Lung (tissue), 12 donors: ENCODE measurements around the gene KRTAP5-6. TPM values are rescaled to one million over a fixed set of nuclear protein-coding genes. Genes with fewer than 3 reads are reported as not detected.

Source experiments
- ATAC-seq: fragments of 200-7000 bp; cut with Tn5 transposase; one replicate; pipeline ENCODE4 v1.9.1; 2020; ENCODE audit warnings: moderate number of reproducible peaks; ENCODE audit not compliant: insufficient read depth, low FRiP score
- DNase-seq, 3 donors: peaks; one replicate each; pipeline ENCODE4 v3.0.0-alpha.2; 2013 to 2017
- H3K27ac ChIP-seq, 2 donors: one replicate each; pipeline ENCODE4 v1.5.1; 2013; ENCODE audit warnings: mild to moderate bottlenecking in 2 of 2, moderate library complexity in 2 of 2, control low read depth in 1 of 2, inconsistent platforms in 1 of 2, low read depth in 1 of 2, low read length in 1 of 2
- H3K27me3 ChIP-seq, 3 donors: one replicate each; pipeline ENCODE4 v1.5.1; 2013; ENCODE audit warnings: low read length in 2 of 3; ENCODE audit not compliant: control insufficient read depth in 3 of 3, insufficient read depth in 3 of 3
- H3K36me3 ChIP-seq, 4 donors: one replicate each; pipeline ENCODE4 v1.5.1; 2013; ENCODE audit warnings: low read length in 4 of 4, mild to moderate bottlenecking in 1 of 4, moderate library complexity in 1 of 4; ENCODE audit not compliant: control insufficient read depth in 4 of 4, insufficient read depth in 4 of 4
- H3K4me1 ChIP-seq, 5 donors: one replicate each; pipeline ENCODE4 v1.5.1; 2013; ENCODE audit warnings: low read length in 5 of 5, mild to moderate bottlenecking in 2 of 5, moderate library complexity in 1 of 5; ENCODE audit not compliant: control insufficient read depth in 5 of 5, insufficient read depth in 5 of 5
- H3K4me3 ChIP-seq: one replicate; pipeline ENCODE4 v1.5.1; 2013; ENCODE audit warnings: mild to moderate bottlenecking, control low read depth, moderate library complexity
- H3K9ac ChIP-seq, 2 donors: one replicate each; pipeline ENCODE4 v1.5.1; 2013; ENCODE audit warnings: low read length in 2 of 2, control low read depth in 1 of 2; ENCODE audit not compliant: insufficient read depth in 1 of 2
- H3K9me3 ChIP-seq, 4 donors: one replicate each; pipeline ENCODE4 v1.5.1; 2013; ENCODE audit warnings: low read length in 3 of 4, mild to moderate bottlenecking in 1 of 4, moderate library complexity in 1 of 4; ENCODE audit not compliant: control insufficient read depth in 4 of 4, insufficient read depth in 3 of 4
- WGBS, 2 donors: extraction: QIAGEN DNeasy Blood & Tissue Kit; methylation state at CpG; one replicate each; pipeline ENCODE4 v1.1.7; 2013; 5-methylcytosine and 5-hydroxymethylcytosine counted together
- polyA plus RNA-seq, 2 donors: library from polyadenylated mRNA; stranded (reverse); fragments of 200-250 nt; gene quantifications; one replicate each; pipeline ENCODE4 v1.2.1, GENCODE V29; 2013
- total RNA-seq, 2 donors: library from RNA; depleted of rRNA in 1 of 2; stranded (reverse); fragments of >200 nt in 1 of 2; gene quantifications; one replicate each; pipeline ENCODE4 v1.2.1, GENCODE V29; 2014 to 2021
- TF ChIP-seq, protein P1 (sequence below): IDR thresholded peaks from 2 replicates; pipeline ENCODE4 v1.5.1; 2012; ENCODE audit warnings: mild to moderate bottlenecking; ENCODE audit errors: control extremely low read depth, extremely low read depth
- donor health status: control.
- donor health status: control.
- donor health status: Bipolar disorder and iron deficiency.
- donor health status: healthy.
- donor health status: DM: yes; HTN: yes; CAD: no.

Gene KRTAP5-6
- total and polyA plus RNA-seq, 4 donors, result not detected

DNA sequence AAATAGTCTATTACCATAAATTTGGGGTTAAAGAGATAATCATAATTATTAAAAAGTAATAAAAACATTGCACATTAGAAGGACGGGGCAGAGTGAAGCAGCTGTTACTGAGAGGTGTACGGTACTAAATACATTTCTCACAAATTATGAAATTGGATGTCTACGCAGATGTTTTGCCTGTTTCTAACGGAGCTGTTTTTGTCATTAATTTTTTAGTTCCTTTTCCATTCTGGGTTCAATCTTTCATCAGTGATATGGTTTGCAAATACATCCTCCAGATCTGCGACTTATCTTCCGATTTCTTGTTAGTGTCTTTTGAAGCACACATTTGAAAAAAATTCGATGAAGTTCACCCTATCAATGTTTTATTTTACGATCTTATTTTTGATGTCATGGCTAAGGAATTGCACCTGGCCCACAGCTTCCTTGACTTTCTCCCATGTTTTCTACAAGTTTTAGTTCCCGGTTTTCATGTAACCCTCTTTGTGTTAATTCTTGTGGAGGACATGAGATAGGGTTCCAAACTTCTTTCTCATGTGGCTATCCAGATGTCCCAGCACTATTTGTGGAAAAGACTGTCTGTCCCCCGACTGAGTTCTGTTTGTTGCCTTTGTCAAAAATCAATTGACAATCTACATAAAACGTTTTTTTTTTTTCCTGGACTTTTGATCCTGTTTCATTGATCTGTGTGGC, 21.3 kb upstream of the KRTAP5-6 start:
- Histone ChIP-seq H3K4me1 (peaks cover 0 to 18% (median 2%) of the 10 kb centered on the region in 5 donors), H3K27me3 (peaks cover 0 to 6% (median 2%) of the 10 kb centered on the region in 3 donors), H3K4me3 (no peak overlapping the region), H3K36me3 (no peaks in the 10 kb centered on the region), H3K9ac (no peak overlapping the region), H3K9me3 (peaks cover 0 to 6% (median 0%) of the 10 kb centered on the region in 4 donors), H3K27ac (no peak overlapping the region)
- DNase-seq (no peak), ATAC-seq (no peak)
- WGBS, 2 donors, result 75 to 86% methylated on average over 11 of the region's 11 CpGs
- TF ChIP-seq, protein P1, sequence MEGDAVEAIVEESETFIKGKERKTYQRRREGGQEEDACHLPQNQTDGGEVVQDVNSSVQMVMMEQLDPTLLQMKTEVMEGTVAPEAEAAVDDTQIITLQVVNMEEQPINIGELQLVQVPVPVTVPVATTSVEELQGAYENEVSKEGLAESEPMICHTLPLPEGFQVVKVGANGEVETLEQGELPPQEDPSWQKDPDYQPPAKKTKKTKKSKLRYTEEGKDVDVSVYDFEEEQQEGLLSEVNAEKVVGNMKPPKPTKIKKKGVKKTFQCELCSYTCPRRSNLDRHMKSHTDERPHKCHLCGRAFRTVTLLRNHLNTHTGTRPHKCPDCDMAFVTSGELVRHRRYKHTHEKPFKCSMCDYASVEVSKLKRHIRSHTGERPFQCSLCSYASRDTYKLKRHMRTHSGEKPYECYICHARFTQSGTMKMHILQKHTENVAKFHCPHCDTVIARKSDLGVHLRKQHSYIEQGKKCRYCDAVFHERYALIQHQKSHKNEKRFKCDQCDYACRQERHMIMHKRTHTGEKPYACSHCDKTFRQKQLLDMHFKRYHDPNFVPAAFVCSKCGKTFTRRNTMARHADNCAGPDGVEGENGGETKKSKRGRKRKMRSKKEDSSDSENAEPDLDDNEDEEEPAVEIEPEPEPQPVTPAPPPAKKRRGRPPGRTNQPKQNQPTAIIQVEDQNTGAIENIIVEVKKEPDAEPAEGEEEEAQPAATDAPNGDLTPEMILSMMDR, result no peak

DNA sequence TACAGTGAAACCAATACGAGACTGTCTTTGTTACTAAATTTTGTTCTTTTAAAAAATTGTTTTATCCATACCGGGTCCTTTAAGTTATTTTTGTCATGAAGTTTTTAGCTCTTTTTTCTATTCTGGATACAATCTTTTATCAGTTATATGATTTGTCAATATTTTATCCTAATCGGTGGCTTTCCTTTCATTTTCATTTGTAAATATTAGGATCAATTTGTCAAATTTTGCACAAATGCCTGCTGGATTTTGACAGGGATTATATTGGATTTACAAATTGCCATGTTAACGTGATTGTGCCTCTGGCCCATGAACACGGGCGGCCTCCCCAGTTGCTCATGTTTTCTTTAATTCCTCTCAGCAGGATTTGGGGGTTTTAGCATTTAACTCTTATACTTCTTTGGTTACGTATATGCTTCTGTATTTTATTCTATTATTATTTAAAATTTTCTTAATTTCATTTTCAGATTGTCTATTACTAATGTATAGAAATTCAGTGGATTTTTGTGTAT, 20.7 kb upstream of the KRTAP5-6 start:
- no peak overlapping the region for H3K9ac ChIP-seq
- peaks cover 0 to 6% (median 2%) of the 10 kb centered on the region in 3 donors for H3K27me3 ChIP-seq
- ATAC-seq (no peak), DNase-seq (no peak)
- no peaks in the 10 kb centered on the region for H3K36me3 ChIP-seq
- TF ChIP-seq, protein P1, result no peak
- no peak overlapping the region for H3K27ac ChIP-seq
- H3K4me3 ChIP-seq, result no peak overlapping the region
- H3K9me3 ChIP-seq, result peaks cover 0 to 3% (median 0%) of the 10 kb centered on the region in 4 donors
- peaks cover 0 to 18% (median 2%) of the 10 kb centered on the region in 5 donors for H3K4me1 ChIP-seq
- WGBS, 2 donors, result 93 to 97% methylated on average over 7 of the region's 7 CpGs

DNA sequence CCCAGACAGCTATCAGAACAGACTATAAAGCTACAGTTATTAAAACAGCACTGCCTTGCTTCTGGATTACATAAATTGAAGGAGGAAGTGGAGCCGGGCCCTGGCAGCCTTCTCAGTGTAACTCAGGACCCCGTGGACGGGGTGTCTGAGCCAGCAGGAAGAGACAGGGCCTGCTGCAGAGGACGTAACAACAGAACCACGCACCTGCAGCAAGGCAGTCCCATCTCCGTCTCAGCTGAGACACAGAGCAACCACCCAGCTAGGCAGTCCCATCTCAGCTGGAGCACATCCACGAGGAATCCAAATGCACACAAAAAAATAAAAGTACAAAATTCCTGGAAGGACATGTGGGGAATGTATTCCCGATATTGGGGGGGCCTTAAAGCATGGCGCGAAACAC, 17.1 kb upstream of the KRTAP5-6 start:
- Histone ChIP-seq H3K4me3 (no peak overlapping the region), H3K27me3 (peaks cover 0 to 2% (median 0%) of the 10 kb centered on the region in 3 donors), H3K9me3 (peaks cover 0 to 3% (median 0%) of the 10 kb centered on the region in 4 donors), H3K9ac (no peak overlapping the region), H3K36me3 (no peaks in the 10 kb centered on the region), H3K4me1 (peaks cover 0 to under 1% (median 0%) of the 10 kb centered on the region in 5 donors), H3K27ac (no peak overlapping the region)
- DNase-seq, result no peak
- 77 to 82% methylated on average over 10 of the region's 10 CpGs for WGBS, 2 donors
- ATAC-seq, result no peak
- TF ChIP-seq, protein P1, result no peak
